HEK293 (cell line): ENCODE results near the gene GLIS1.

Experiments
- CTCF ChIA-PET: fragments of 350-600 bp; formaldehyde crosslinking; extraction: SDS; loops from one replicate; lab custom pipeline; 2021; ENCODE audit warnings: antibody characterized with exemption; lab: Yijun Ruan, JAX
- POLR2A ChIA-PET: fragments of 300-600 bp; formaldehyde crosslinking; extraction: SDS; loops from one replicate; lab custom pipeline; 2020; ENCODE audit warnings: antibody characterized with exemption, inconsistent platforms; lab: Yijun Ruan, JAX
- H3K27ac ChIP-seq: fragments of 200-500 bp; sonication (Bioruptor generic); 2 replicates; pipeline ENCODE4 v1.5.1; 2014; ENCODE audit warnings: low read depth, low read length, control low read depth, inconsistent platforms; ENCODE audit errors: extremely low read depth
- H3K36me3 ChIP-seq, 2 experiments: fragments of 200-500 bp in 1 of 2; sonication (Bioruptor generic) in 1 of 2; 1 replicate in 1 of 2; 2 replicates in 1 of 2; pipeline ENCODE4 v1.5.1; 2014 to 2017; ENCODE audit warnings: inconsistent platforms in 2 of 2, low read length in 2 of 2; ENCODE audit not compliant: control insufficient read depth in 2 of 2, insufficient read depth in 1 of 2
- H3K4me1 ChIP-seq: fragments of 200-500 bp; sonication (Bioruptor generic); 2 replicates; pipeline ENCODE4 v1.5.1; 2014; ENCODE audit warnings: mild to moderate bottlenecking, low read length, inconsistent platforms; ENCODE audit not compliant: control insufficient read depth, insufficient read depth
- H3K4me3 ChIP-seq: 2 replicates; pipeline ENCODE4 v1.5.1; 2011; ENCODE audit warnings: low read depth, mild to moderate bottlenecking, control low read depth, low read length, moderate library complexity
- H3K9me3 ChIP-seq: fragments of 200-500 bp; sonication (Bioruptor generic); 2 replicates; pipeline ENCODE4 v1.5.1; 2014; ENCODE audit warnings: low read depth, low read length, inconsistent platforms; ENCODE audit not compliant: control insufficient read depth, insufficient read depth
- FEZF1 ChIP-seq: fragments of 450-650 bp; formaldehyde crosslinking; IDR thresholded peaks from 2 replicates; pipeline ENCODE4 v1.5.1; 2016; ENCODE audit warnings: missing biosample characterization, missing genetic modification characterization
- GLIS1 ChIP-seq: fragments of 450-650 bp; formaldehyde crosslinking; IDR thresholded peaks from 2 replicates; pipeline ENCODE4 v1.5.1; 2016; ENCODE audit warnings: missing biosample characterization, missing genetic modification characterization
- KLF10 ChIP-seq: fragments of 450-650 bp; IDR thresholded peaks from 2 replicates; pipeline ENCODE4 v1.5.1; 2018; ENCODE audit warnings: missing biosample characterization, mild to moderate bottlenecking, missing genetic modification characterization
- KLF16 ChIP-seq: fragments of 450-650 bp; formaldehyde crosslinking; IDR thresholded peaks from 2 replicates; pipeline ENCODE4 v1.5.1; 2017; ENCODE audit warnings: missing biosample characterization, missing genetic modification characterization
- KLF7 ChIP-seq: fragments of 450-650 bp; formaldehyde crosslinking; IDR thresholded peaks from 2 replicates; pipeline ENCODE4 v1.5.1; 2016; ENCODE audit warnings: missing biosample characterization, missing genetic modification characterization, borderline replicate concordance
- ZNF112 ChIP-seq: fragments of 450-650 bp; formaldehyde crosslinking; IDR thresholded peaks from 2 replicates; pipeline ENCODE4 v1.5.0; 2017; ENCODE audit warnings: missing biosample characterization, missing genetic modification characterization
- ZNF202 ChIP-seq: fragments of 450-650 bp; formaldehyde crosslinking; IDR thresholded peaks from 2 replicates; pipeline ENCODE4 v1.5.1; 2016; ENCODE audit warnings: missing biosample characterization, missing genetic modification characterization, borderline replicate concordance
- ZNF211 ChIP-seq: fragments of 450-650 bp; formaldehyde crosslinking; IDR thresholded peaks from 2 replicates; pipeline ENCODE4 v1.5.1; 2016; ENCODE audit warnings: low read depth, missing biosample characterization, missing genetic modification characterization
- ZNF221 ChIP-seq: fragments of 450-650 bp; formaldehyde crosslinking; IDR thresholded peaks from 2 replicates; pipeline ENCODE4 v1.5.1; 2017; ENCODE audit warnings: missing biosample characterization, missing genetic modification characterization, borderline replicate concordance
- ZNF37A ChIP-seq: fragments of 450-650 bp; IDR thresholded peaks from 2 replicates; pipeline ENCODE4 v1.5.1; 2018; ENCODE audit warnings: missing biosample characterization, missing genetic modification characterization
- ZNF558 ChIP-seq: fragments of 450-650 bp; formaldehyde crosslinking; IDR thresholded peaks from 2 replicates; pipeline ENCODE4 v1.5.1; 2016; ENCODE audit warnings: missing biosample characterization, missing genetic modification characterization
- ZNF596 ChIP-seq: fragments of 450-650 bp; IDR thresholded peaks from 2 replicates; pipeline ENCODE4 v1.5.0; 2018; ENCODE audit warnings: missing biosample characterization, mild to moderate bottlenecking, missing genetic modification characterization, moderate library complexity
- ZNF701 ChIP-seq: fragments of 450-650 bp; formaldehyde crosslinking; IDR thresholded peaks from 2 replicates; pipeline ENCODE4 v1.5.1; 2016; ENCODE audit warnings: missing biosample characterization, missing genetic modification characterization
- ZNF777 ChIP-seq: fragments of 450-650 bp; formaldehyde crosslinking; IDR thresholded peaks from 2 replicates; pipeline ENCODE4 v1.5.1; 2017; ENCODE audit warnings: missing biosample characterization, missing genetic modification characterization, borderline replicate concordance
- ZNF785 ChIP-seq: fragments of 450-650 bp; formaldehyde crosslinking; IDR thresholded peaks from 2 replicates; pipeline ENCODE4 v1.5.1; 2016; ENCODE audit warnings: missing biosample characterization, missing genetic modification characterization
- ZNF837 ChIP-seq: fragments of 450-650 bp; formaldehyde crosslinking; IDR thresholded peaks from 2 replicates; pipeline ENCODE4 v1.5.1; 2016; ENCODE audit warnings: missing biosample characterization, missing genetic modification characterization
- ZSCAN30 ChIP-seq: fragments of 450-650 bp; IDR thresholded peaks from 2 replicates; pipeline ENCODE4 v1.5.1; 2018; ENCODE audit warnings: missing biosample characterization, mild to moderate bottlenecking, missing genetic modification characterization, moderate library complexity
- TF ChIP-seq, protein P1 (sequence below): fragments of 450-650 bp; formaldehyde crosslinking; IDR thresholded peaks from 2 replicates; pipeline ENCODE4 v1.5.1; 2016; ENCODE audit warnings: missing biosample characterization, missing genetic modification characterization, borderline replicate concordance
- TF ChIP-seq, protein P2 (sequence below): fragments of 450-650 bp; formaldehyde crosslinking; IDR thresholded peaks from 2 replicates; pipeline ENCODE4 v1.5.1; 2016; ENCODE audit warnings: missing biosample characterization, missing genetic modification characterization
- TF ChIP-seq, protein P3 (sequence below): fragments of 450-650 bp; formaldehyde crosslinking; IDR thresholded peaks from 2 replicates; pipeline ENCODE4 v1.5.1; 2016; ENCODE audit warnings: missing biosample characterization, missing genetic modification characterization
- TF ChIP-seq, protein P4 (sequence below): fragments of 450-650 bp; formaldehyde crosslinking; IDR thresholded peaks from 2 replicates; pipeline ENCODE4 v1.5.1; 2016; ENCODE audit warnings: missing biosample characterization, missing genetic modification characterization, low read depth

GLIS1 gene

DNA sequence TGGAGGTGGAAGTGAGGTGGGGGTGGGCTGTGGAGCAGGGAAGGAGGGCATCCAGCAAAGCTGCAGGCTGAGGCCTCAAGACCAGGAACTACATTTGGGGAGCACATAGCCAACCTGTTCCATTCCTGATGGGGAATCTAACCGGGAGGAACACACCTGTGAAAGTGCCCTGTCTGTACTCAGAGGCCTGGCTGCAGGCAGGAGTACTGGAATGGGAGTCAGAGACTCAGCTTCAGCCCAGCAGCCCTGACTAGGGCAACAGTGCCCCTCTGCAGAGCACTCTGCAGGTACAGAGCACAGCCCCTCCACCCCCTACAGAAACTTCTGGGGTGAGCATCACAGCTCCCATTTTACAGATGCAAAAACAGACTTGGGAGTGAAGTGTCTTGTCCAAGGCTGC is 153.4 kb downstream of the GLIS1 start (continued):
- TF ChIP-seq, protein P1, sequence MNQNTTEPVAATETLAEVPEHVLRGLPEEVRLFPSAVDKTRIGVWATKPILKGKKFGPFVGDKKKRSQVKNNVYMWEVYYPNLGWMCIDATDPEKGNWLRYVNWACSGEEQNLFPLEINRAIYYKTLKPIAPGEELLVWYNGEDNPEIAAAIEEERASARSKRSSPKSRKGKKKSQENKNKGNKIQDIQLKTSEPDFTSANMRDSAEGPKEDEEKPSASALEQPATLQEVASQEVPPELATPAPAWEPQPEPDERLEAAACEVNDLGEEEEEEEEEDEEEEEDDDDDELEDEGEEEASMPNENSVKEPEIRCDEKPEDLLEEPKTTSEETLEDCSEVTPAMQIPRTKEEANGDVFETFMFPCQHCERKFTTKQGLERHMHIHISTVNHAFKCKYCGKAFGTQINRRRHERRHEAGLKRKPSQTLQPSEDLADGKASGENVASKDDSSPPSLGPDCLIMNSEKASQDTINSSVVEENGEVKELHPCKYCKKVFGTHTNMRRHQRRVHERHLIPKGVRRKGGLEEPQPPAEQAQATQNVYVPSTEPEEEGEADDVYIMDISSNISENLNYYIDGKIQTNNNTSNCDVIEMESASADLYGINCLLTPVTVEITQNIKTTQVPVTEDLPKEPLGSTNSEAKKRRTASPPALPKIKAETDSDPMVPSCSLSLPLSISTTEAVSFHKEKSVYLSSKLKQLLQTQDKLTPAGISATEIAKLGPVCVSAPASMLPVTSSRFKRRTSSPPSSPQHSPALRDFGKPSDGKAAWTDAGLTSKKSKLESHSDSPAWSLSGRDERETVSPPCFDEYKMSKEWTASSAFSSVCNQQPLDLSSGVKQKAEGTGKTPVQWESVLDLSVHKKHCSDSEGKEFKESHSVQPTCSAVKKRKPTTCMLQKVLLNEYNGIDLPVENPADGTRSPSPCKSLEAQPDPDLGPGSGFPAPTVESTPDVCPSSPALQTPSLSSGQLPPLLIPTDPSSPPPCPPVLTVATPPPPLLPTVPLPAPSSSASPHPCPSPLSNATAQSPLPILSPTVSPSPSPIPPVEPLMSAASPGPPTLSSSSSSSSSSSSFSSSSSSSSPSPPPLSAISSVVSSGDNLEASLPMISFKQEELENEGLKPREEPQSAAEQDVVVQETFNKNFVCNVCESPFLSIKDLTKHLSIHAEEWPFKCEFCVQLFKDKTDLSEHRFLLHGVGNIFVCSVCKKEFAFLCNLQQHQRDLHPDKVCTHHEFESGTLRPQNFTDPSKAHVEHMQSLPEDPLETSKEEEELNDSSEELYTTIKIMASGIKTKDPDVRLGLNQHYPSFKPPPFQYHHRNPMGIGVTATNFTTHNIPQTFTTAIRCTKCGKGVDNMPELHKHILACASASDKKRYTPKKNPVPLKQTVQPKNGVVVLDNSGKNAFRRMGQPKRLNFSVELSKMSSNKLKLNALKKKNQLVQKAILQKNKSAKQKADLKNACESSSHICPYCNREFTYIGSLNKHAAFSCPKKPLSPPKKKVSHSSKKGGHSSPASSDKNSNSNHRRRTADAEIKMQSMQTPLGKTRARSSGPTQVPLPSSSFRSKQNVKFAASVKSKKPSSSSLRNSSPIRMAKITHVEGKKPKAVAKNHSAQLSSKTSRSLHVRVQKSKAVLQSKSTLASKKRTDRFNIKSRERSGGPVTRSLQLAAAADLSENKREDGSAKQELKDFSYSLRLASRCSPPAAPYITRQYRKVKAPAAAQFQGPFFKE (tag by site-specific recombination), result no peak
- no peak for TF ChIP-seq ZNF112
- no peak for TF ChIP-seq ZNF202 (tag by site-specific recombination)
- TF ChIP-seq ZNF785 (tag by site-specific recombination), result no peak
- no peak for TF ChIP-seq ZNF596 (tag by site-specific recombination)
- TF ChIP-seq ZNF221 (tag by site-specific recombination), result no peak
- no peak for TF ChIP-seq KLF10 (tag by site-specific recombination)
- no peak for TF ChIP-seq ZNF211 (tag by site-specific recombination)
- no peak for TF ChIP-seq ZNF37A (tag by site-specific recombination)

DNA sequence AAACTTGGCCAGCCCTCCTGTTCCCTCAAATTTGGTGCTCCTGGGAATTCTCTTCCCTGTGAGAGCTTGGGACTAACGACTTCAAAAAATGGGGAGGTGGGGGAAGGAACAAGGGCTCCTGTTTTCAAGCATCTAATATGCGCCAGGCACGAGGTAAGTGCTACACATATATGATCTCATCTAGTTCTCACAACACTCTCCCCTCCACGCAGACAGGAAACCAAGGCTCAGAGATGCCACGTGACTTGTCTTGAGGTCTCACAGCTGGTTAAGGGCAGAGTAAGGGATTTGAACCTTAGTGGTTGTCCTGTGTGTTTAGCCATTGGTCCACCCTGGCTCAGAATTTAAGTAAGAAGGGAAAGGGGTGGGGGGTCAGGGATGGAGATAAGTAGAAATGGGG is 153.8 kb downstream of the GLIS1 start:
- TF ChIP-seq ZNF701 (no peak), ZNF558 (no peak), FEZF1 (tag by site-specific recombination) (no peak), ZSCAN30 (no peak), KLF16 (no peak), KLF7 (tag by site-specific recombination) (no peak), GLIS1 (no peak), ZNF777 (no peak), ZNF837 (no peak)
- TF ChIP-seq, protein P2, sequence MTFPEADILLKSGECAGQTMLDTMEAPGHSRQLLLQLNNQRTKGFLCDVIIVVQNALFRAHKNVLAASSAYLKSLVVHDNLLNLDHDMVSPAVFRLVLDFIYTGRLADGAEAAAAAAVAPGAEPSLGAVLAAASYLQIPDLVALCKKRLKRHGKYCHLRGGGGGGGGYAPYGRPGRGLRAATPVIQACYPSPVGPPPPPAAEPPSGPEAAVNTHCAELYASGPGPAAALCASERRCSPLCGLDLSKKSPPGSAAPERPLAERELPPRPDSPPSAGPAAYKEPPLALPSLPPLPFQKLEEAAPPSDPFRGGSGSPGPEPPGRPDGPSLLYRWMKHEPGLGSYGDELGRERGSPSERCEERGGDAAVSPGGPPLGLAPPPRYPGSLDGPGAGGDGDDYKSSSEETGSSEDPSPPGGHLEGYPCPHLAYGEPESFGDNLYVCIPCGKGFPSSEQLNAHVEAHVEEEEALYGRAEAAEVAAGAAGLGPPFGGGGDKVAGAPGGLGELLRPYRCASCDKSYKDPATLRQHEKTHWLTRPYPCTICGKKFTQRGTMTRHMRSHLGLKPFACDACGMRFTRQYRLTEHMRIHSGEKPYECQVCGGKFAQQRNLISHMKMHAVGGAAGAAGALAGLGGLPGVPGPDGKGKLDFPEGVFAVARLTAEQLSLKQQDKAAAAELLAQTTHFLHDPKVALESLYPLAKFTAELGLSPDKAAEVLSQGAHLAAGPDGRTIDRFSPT (tag by site-specific recombination), result no peak
- TF ChIP-seq, protein P3, sequence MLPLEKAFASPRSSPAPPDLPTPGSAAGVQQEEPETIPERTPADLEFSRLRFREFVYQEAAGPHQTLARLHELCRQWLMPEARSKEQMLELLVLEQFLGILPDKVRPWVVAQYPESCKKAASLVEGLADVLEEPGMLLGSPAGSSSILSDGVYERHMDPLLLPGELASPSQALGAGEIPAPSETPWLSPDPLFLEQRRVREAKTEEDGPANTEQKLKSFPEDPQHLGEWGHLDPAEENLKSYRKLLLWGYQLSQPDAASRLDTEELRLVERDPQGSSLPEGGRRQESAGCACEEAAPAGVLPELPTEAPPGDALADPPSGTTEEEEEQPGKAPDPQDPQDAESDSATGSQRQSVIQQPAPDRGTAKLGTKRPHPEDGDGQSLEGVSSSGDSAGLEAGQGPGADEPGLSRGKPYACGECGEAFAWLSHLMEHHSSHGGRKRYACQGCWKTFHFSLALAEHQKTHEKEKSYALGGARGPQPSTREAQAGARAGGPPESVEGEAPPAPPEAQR (tag by site-specific recombination), result no peak
- TF ChIP-seq, protein P4, sequence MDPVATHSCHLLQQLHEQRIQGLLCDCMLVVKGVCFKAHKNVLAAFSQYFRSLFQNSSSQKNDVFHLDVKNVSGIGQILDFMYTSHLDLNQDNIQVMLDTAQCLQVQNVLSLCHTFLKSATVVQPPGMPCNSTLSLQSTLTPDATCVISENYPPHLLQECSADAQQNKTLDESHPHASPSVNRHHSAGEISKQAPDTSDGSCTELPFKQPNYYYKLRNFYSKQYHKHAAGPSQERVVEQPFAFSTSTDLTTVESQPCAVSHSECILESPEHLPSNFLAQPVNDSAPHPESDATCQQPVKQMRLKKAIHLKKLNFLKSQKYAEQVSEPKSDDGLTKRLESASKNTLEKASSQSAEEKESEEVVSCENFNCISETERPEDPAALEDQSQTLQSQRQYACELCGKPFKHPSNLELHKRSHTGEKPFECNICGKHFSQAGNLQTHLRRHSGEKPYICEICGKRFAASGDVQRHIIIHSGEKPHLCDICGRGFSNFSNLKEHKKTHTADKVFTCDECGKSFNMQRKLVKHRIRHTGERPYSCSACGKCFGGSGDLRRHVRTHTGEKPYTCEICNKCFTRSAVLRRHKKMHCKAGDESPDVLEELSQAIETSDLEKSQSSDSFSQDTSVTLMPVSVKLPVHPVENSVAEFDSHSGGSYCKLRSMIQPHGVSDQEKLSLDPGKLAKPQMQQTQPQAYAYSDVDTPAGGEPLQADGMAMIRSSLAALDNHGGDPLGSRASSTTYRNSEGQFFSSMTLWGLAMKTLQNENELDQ, result no peak
- ChIA-PET CTCF (interaction anchor here (0.6 to 0.7 kb wide), 2 partner anchors 99 to 223 kb away, joined by 3 read pairs; no protein-coding TSS in a partner anchor), POLR2A (no interaction called here)
- no peaks in the 10 kb centered on the region for H3K4me1 ChIP-seq
- no peak overlapping the region for H3K4me3 ChIP-seq
- H3K27ac ChIP-seq, result no peak overlapping the region
- no peaks in the 10 kb centered on the region for H3K36me3 ChIP-seq
- no peaks in the 10 kb centered on the region for H3K9me3 ChIP-seq
